ENCODE data around the gene HIPK1. TPM values are rescaled to one million over a fixed set of nuclear protein-coding genes. Genes with fewer than 3 reads are reported as not detected.
"Not testable (repeated sequence)": the region's sequence is repeated elsewhere in the genome, so short reads cannot be mapped to it uniquely, and the experiment has no call there.

HIPK1 gene
- total RNA-seq, 1 donor from 2014 or later = 12.7 TPM

DNA sequence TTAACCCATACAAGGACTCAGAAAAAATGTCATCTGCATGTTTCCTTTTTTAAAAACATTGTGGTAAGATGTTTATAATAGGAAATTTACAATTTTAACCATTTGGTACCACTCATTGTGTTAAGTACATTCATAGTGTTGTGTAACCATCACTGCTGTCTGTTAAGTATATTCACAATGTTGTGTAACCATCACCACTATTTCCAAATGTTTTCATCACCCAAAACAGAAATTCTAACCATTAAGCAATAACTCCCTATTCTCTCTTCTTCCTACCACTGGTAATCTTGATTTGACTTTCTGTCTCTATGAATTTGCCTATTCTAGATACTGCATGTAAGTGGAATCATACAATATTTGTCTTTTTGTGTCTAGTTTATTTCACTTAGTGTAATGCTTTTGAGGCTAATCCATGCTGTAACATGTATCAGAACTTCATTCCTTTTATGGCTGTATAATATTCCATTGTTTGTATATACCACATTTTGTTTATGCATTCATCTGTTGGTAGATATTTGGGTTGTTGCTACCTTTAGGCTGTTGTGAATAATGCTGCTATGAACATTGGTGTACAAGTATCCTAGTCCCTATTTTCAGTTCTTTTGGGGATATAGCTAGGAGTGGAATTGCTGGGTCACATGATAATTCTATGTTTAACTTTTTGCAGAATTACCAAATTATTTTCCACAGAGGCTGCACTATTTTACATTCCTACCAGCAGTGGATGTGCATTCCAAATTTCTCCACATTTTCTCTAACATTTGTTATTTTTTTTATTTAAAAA is 14.1 kb downstream of the HIPK1 start:
- H3K4me3 ChIP-seq (ENCODE audit: low read depth, low read length) = no peak overlapping the region
- TF ChIP-seq, protein P1, sequence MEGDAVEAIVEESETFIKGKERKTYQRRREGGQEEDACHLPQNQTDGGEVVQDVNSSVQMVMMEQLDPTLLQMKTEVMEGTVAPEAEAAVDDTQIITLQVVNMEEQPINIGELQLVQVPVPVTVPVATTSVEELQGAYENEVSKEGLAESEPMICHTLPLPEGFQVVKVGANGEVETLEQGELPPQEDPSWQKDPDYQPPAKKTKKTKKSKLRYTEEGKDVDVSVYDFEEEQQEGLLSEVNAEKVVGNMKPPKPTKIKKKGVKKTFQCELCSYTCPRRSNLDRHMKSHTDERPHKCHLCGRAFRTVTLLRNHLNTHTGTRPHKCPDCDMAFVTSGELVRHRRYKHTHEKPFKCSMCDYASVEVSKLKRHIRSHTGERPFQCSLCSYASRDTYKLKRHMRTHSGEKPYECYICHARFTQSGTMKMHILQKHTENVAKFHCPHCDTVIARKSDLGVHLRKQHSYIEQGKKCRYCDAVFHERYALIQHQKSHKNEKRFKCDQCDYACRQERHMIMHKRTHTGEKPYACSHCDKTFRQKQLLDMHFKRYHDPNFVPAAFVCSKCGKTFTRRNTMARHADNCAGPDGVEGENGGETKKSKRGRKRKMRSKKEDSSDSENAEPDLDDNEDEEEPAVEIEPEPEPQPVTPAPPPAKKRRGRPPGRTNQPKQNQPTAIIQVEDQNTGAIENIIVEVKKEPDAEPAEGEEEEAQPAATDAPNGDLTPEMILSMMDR (conservative IDR thresholded peaks at IDR 0.05; ENCODE audit: low read depth, low read length) = no peak
- no peak for DNase-seq (ENCODE audit: low read depth)

DNA sequence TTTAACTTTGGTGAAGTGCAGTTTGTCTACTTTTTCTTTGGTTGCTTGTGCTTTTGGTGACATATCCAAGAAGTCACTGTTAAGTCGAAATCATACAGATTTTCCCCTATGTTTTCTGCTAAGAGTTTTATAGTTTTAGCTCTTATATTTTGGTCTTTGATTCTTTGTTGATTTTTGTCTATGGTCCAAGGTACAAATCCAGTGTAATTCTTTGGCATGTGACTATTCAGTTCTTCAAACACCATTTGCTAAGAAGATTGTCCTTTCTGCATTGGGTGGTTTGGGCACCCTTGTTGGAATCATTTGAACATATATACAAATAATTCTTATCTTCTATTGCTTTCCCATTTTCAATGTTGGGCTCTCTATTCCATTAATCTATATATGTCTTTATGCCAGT is 16.2 kb downstream of the HIPK1 start:
- DNase-seq (ENCODE audit: low read depth) = no peak
- H3K4me3 ChIP-seq (ENCODE audit: low read depth, low read length) = no peak overlapping the region
- TF ChIP-seq, protein P1 (conservative IDR thresholded peaks at IDR 0.05; ENCODE audit: low read depth, low read length) = no peak

DNA sequence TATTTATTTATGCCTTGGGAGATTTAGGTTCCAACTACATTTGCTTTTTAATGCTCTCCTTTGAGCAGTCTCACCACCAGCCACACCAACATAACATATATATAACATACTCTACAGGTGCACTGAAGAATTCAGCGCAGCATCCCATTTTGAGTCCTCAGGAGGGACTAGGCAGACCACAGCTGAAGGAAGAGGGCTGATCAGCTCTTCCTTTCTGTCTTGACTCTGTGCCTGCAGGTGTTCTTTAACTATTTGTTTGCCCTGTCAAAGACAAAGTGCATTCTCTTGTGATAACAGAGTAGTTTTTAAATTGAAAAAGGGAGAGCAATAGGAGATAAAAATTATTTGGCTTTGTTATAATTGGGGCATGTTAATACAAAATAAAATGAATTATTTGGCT is 17.0 kb downstream of the HIPK1 start:
- no peak overlapping the region for H3K4me3 ChIP-seq (ENCODE audit: low read depth, low read length)
- DNase-seq (ENCODE audit: low read depth) = no peak
- TF ChIP-seq, protein P1 (conservative IDR thresholded peaks at IDR 0.05; ENCODE audit: low read depth, low read length) = no peak

DNA sequence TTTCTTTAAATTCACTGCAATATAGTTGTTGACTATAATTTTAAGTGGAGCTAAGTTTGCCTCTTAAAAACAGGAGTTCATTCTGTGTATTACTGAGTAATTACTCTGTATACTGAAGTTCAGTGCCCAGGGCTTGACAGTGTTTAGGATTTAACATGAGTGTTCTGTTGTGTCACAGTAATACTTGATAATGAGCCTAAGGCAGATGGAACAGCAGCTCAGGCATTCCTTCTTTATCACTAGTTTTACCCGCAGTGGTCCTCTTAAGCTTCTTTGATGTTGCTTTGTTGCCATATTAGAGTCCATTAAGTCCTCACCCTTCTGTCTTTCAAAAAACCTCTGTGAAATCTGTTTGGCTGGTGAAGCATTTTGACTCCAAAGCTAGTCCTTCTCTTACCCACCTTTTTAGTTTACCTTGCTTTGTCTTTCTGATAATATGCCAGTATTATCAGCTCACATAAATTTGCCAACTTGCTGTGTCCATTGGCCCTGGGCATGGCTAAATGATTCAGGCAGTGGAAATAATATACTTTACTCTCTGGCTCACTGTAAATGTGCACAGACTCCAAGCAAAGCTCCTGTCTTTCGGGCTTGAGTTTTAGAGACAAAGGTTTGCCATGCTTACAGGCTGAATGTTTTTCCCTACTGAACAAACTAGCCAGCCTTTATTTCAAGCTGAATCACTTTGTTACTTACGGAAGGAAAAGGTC is 17.7 kb downstream of the HIPK1 start:
- no peak for DNase-seq (ENCODE audit: low read depth)
- H3K4me3 ChIP-seq (ENCODE audit: low read depth, low read length) = no peak overlapping the region
- TF ChIP-seq, protein P1 (conservative IDR thresholded peaks at IDR 0.05; ENCODE audit: low read depth, low read length) = no peak

DNA sequence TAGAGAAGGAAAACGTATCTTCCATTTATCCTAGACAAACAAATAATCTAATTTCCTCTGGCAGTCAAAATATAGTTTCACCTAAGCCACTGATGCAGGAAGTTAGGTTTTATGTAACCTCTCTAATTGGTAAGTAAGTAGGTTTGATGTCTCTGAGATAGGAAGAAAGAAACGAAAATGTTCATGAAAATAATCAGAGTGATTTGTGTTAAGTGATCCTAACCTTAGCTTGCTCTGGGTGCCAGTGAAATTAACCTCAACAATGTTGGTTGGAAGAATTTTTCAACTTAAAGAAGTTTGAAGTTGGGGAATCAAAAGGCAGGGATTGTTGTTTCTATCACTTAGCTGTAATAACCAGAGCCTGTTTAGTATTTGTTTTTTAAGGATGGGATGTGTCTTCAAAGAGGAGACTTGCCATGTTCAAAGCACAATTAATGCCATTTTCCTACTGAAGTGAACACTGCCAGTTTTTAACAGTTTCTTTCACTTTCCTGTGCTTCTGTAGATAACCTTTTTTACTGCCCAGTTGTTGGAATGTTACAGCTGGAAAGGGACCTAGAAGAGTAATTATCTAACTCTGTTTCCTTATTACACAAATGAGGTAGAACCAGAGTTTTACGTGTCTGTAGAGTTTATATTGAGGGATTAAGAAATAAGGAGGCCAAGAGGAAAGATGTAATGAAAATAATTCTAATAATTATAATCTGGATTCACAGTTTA is 18.4 kb downstream of the HIPK1 start:
- no peak overlapping the region for H3K4me3 ChIP-seq (ENCODE audit: low read depth, low read length)
- no peak for DNase-seq (ENCODE audit: low read depth)
- TF ChIP-seq, protein P1 (conservative IDR thresholded peaks at IDR 0.05; ENCODE audit: low read depth, low read length) = no peak

DNA sequence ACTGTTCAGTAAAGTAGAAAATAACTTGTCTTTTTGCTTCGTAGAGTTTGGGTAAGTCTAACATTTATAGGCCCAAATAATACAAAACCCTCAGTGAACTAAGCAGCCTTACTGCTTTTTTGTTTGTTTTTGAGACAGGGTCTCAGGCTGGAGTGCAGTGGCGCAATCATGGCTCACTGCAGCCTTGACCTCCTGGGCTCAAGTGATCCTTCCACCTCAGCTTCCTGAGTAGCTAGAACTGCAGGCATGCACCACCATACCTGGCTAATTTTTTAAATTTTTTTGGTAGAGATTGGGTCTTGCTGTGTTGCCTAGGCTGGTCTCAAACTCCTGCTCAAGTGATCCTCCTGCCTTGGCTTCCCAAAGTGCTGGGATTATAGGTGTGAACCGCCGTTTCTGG is 19.0 kb downstream of the HIPK1 start:
- H3K4me3 ChIP-seq (ENCODE audit: low read depth, low read length); DNase-seq (ENCODE audit: low read depth): not testable (repeated sequence)

DNA sequence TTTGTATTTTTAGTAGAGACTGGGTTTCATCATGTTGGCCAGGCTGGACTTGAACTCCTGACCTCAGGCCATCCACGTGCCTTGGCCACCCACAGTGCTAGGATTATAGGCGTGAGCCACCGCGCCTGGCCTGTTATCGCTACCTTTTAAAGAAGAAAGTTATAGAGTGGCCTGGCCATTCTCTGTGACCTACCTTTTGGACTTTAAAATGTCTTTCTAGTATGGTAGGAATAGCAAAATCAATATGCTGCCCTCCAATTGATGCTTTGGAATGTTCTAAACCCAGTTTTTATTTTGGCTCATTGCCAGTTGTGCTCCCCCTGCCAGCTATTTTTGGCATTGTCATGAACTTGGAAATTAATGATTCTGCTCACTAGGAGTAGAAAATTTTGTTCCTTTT is 19.9 kb downstream of the HIPK1 start:
- DNase-seq (ENCODE audit: low read depth) = no peak
- no peak overlapping the region for H3K4me3 ChIP-seq (ENCODE audit: low read depth, low read length)
- TF ChIP-seq, protein P1 (conservative IDR thresholded peaks at IDR 0.05; ENCODE audit: low read depth, low read length) = peak; percentile 51

Data from epithelial cell of proximal tubule (primary cell).